H1 (cell line): ENCODE data around the gene EXOC1. TPM values are rescaled to one million over a fixed set of nuclear protein-coding genes. Genes with fewer than 3 reads are reported as not detected.

ENCODE experiments used
- ASH2L ChIP-seq: fragments of 200-600, 300-600 bp; sonication (generic); IDR thresholded peaks from one replicate; pipeline ENCODE4 v1.7.1; 2017; ENCODE audit warnings: low read length
- BACH1 ChIP-seq: IDR thresholded peaks from 2 replicates; pipeline ENCODE4 v1.6.1; 2012; ENCODE audit warnings: low read length, improper control_type of control experiment
- EP300 ChIP-seq, 2 experiments: IDR thresholded peaks; 1 replicate in 1 of 2; 2 replicates in 1 of 2; pipeline ENCODE4 v1.6.1; 2011 to 2012; ENCODE audit warnings: low read depth in 2 of 2, low read length in 2 of 2, mild to moderate bottlenecking in 2 of 2, borderline replicate concordance in 1 of 2, inconsistent platforms in 1 of 2, moderate library complexity in 1 of 2
- KDM4A ChIP-seq: IDR thresholded peaks from one replicate; pipeline ENCODE4 v1.7.1; 2012; ENCODE audit warnings: low read depth, mild to moderate bottlenecking, moderate library complexity, low read length, inconsistent platforms; ENCODE audit not compliant: severe bottlenecking
- SIRT6 ChIP-seq: IDR thresholded peaks from one replicate; pipeline ENCODE4 v1.7.1; 2012; ENCODE audit warnings: low read length, inconsistent platforms
- polyA plus RNA-seq, 7 experiments: library from polyadenylated mRNA; depleted of rRNA in 3 of 7; stranded (reverse) in 5 of 7; unstranded in 2 of 7; fragments of >200 nt in 5 of 7; fragments of 200-250 nt in 2 of 7; gene quantifications; 1 replicate in 5 of 7; 2 replicates in 1 of 7; 4 replicates in 1 of 7; pipeline versions ENCODE4 v1.2.1 to v1.2.3, GENCODE V29; 2011 to 2013; ENCODE audit warnings: missing spikeins in 2 of 7, mixed read lengths in 2 of 7
- total RNA-seq: library from RNA; stranded (reverse); fragmentation: NEBNext Ultra II Directional; extraction: Animal tissue kit (Norgen Biotek cat#: 25700); gene quantifications from 2 replicates; pipeline ENCODE4 v1.2.1, GENCODE V29; 2021
- TF ChIP-seq, protein P1 (sequence below): IDR thresholded peaks from 2 replicates; pipeline ENCODE4 v1.6.1; 2011; ENCODE audit warnings: low read length, improper control_type of control experiment

EXOC1 gene
- total and polyA plus RNA-seq, 2 of the 8 experiments (the other 6 are each of a cell fraction or from before 2014, with no cell fraction given) = 5.9 to 19.6 TPM

DNA sequence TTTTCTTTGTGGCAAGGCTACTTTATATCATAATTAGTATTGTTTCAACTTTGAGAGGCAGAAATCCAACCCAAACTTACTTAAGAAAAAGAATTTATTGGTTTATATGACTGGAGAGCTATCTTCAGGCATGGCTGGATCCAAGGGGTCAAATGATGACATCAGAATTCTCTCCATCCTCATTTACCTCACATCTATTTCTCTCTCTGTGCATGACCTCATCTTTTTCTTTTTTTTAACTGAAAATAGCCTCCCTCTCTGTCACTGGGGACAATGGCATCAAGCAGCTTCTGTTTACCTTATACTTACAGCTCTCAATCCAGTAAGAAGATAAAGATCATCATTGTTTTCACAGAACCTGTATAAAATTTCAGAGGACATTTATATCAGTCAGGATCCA lies 45.9 kb upstream of the EXOC1 start (continued):
- TF ChIP-seq, protein P1, sequence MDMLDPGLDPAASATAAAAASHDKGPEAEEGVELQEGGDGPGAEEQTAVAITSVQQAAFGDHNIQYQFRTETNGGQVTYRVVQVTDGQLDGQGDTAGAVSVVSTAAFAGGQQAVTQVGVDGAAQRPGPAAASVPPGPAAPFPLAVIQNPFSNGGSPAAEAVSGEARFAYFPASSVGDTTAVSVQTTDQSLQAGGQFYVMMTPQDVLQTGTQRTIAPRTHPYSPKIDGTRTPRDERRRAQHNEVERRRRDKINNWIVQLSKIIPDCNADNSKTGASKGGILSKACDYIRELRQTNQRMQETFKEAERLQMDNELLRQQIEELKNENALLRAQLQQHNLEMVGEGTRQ = no peak
- TF ChIP-seq ASH2L = no peak
- no peak for TF ChIP-seq KDM4A
- no peak for TF ChIP-seq BACH1
- no peak for TF ChIP-seq SIRT6
- no peak for TF ChIP-seq EP300 (IDR thresholded peaks at IDR 0.05; ENCODE audit: borderline replicate concordance in 1 of 2, low read depth in 2 of 2, low read length in 2 of 2)
